NCI-H1048 (cell line): Measurements from ENCODE around the gene NDOR1.

Experiments used
- DNase-seq: peaks from one replicate; lab custom pipeline; 2025; lab: John Stamatoyannopoulos, UW

Gene NDOR1

GRCh38 chr9:137264067-137264466, 58.6 kb downstream of the NDOR1 start:
- no peak for DNase-seq

- DNase-seq: no peak
Measured at GRCh38 chr9:137265496-137266161, 60.1 kb downstream of the NDOR1 start.

GRCh38 chr9:137266162-137266527, 60.6 kb downstream of the NDOR1 start:
- no peak for DNase-seq
